Transverse colon (tissue), 4 donors: ENCODE measurements around the gene NME9.

Source experiments
- CTCF ChIP-seq, 5 experiments: fragments of 200-600 bp in 3 of 5; fragments of 450-650 bp in 2 of 5; sonication (generic) in 3 of 5; IDR thresholded peaks; 1 replicate in 2 of 5; 2 replicates in 3 of 5; pipeline ENCODE4 v1.5.1; 2016 to 2017; ENCODE audit warnings: antibody characterized with exemption in 5 of 5, inconsistent platforms in 3 of 5, mild to moderate bottlenecking in 2 of 5, moderate library complexity in 1 of 5
- EP300 ChIP-seq: sonication (generic); formaldehyde crosslinking; IDR thresholded peaks from one replicate; pipeline ENCODE4 v1.6.1; 2017; ENCODE audit warnings: antibody characterized with exemption, low read depth
- POLR2A ChIP-seq: fragments of 450-650 bp; IDR thresholded peaks from one replicate; pipeline ENCODE4 v1.6.1; 2016; ENCODE audit warnings: antibody characterized with exemption, mild to moderate bottlenecking, moderate library complexity
- POLR2AphosphoS5 ChIP-seq, 3 donors: sonication (generic); formaldehyde crosslinking; IDR thresholded peaks; one replicate each; pipeline ENCODE4 v1.6.1; 2016; ENCODE audit warnings: antibody characterized with exemption in 3 of 3

- TF ChIP-seq POLR2AphosphoS5 (IDR thresholded peaks at IDR 0.05) (no peak), CTCF (IDR thresholded peaks at IDR 0.05) (no peak), POLR2A (no peak), EP300 (no peak)
Measured at GRCh38 chr3:138376663-138377062, 47.0 kb upstream of the NME9 start.
